Muscle of leg (tissue), 16 donors: ENCODE results near the gene AARSD1. TPM values are rescaled to one million over a fixed set of nuclear protein-coding genes. Genes with fewer than 3 reads are reported as not detected.
"Not testable (repeated sequence)": the region's sequence is repeated elsewhere in the genome, so short reads cannot be mapped to it uniquely, and the experiment has no call there.

Experiments
- DNase-seq: peaks from one replicate; pipeline ENCODE4 v3.0.0; 2013
- H3K27ac ChIP-seq: one replicate; pipeline ENCODE4 v1.5.1; 2013; ENCODE audit warnings: mild to moderate bottlenecking, low read length, control low read depth
- H3K27me3 ChIP-seq: one replicate; pipeline ENCODE4 v1.6.1; 2013; ENCODE audit warnings: low read length; ENCODE audit not compliant: control insufficient read depth, insufficient read depth
- H3K36me3 ChIP-seq: one replicate; pipeline ENCODE4 v1.6.1; 2013; ENCODE audit warnings: low read length; ENCODE audit not compliant: control insufficient read depth, insufficient read depth
- H3K4me1 ChIP-seq: one replicate; pipeline ENCODE4 v1.6.1; 2013; ENCODE audit warnings: low read length; ENCODE audit not compliant: control insufficient read depth, insufficient read depth
- H3K4me3 ChIP-seq: one replicate; pipeline ENCODE4 v1.5.1; 2013; ENCODE audit warnings: low read length, control low read depth
- H3K9me3 ChIP-seq: replicated peaks from 2 replicates; pipeline ENCODE4 v1.6.1; 2013; ENCODE audit warnings: low read depth, low read length; ENCODE audit not compliant: control insufficient read depth
- WGBS: methylation state at CpG from one replicate; pipeline ENCODE4 v1.1.5; 2013; ENCODE audit warnings: missing lambda C conversion rate; ENCODE audit not compliant: insufficient coverage; 5-methylcytosine and 5-hydroxymethylcytosine counted together
- long read RNA-seq, 11 donors: transcript quantifications; one replicate each; lab custom pipeline, GENCODE V29; 2026
- polyA plus RNA-seq, 8 donors: library from polyadenylated mRNA; unstranded; fragments of 120-200 nt; gene quantifications; one replicate each; pipeline versions ENCODE4 v1.2.1 to v1.2.3, GENCODE V29; 2013; ENCODE audit warnings: inconsistent platforms in 1 of 8, low replicate concordance in 1 of 8; ENCODE audit not compliant: insufficient read length in 8 of 8, insufficient read depth in 1 of 8
- total RNA-seq: library from RNA; stranded (reverse); fragments of 120-200 nt; gene quantifications from one replicate; pipeline ENCODE4 v1.2.4, GENCODE V29; 2013

The AARSD1 gene, protein sequence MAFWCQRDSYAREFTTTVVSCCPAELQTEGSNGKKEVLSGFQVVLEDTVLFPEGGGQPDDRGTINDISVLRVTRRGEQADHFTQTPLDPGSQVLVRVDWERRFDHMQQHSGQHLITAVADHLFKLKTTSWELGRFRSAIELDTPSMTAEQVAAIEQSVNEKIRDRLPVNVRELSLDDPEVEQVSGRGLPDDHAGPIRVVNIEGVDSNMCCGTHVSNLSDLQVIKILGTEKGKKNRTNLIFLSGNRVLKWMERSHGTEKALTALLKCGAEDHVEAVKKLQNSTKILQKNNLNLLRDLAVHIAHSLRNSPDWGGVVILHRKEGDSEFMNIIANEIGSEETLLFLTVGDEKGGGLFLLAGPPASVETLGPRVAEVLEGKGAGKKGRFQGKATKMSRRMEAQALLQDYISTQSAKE
- total RNA-seq (35.4 TPM), polyA plus RNA-seq (10 to 100 TPM; 46.5 to 67.1 (median 56.1) TPM)
- long read RNA-seq, donor 1, partial matches to known transcripts = 0 of 6 reads
- long read RNA-seq, donor 1, other reads (novel, unspliced or antisense) = 0 of 6 reads
- long read RNA-seq, donor 2 = 0 reads
- long read RNA-seq, donor 3, transcript AARSD1-202 (12 exons, 1,322 nt) = major isoform, 14 of 15 reads
- long read RNA-seq, donor 3, partial matches to known transcripts = 0 of 15 reads
- long read RNA-seq, donor 3, other reads (novel, unspliced or antisense) = 0 of 15 reads
- long read RNA-seq, donor 4, transcript AARSD1-202 (12 exons, 1,322 nt) = major isoform, 7 of 8 reads
- long read RNA-seq, donor 4, partial matches to known transcripts = 0 of 8 reads
- long read RNA-seq, donor 4, other reads (novel, unspliced or antisense) = 0 of 8 reads
- long read RNA-seq, donor 5, transcript AARSD1-202 (12 exons, 1,322 nt) = major isoform, 16 of 18 reads
- long read RNA-seq, donor 5, partial matches to known transcripts = 0 of 18 reads
- long read RNA-seq, donor 5, other reads (novel, unspliced or antisense) = 0 of 18 reads
- long read RNA-seq, donor 6, transcript AARSD1-202 (12 exons, 1,322 nt) = major isoform, 15 of 32 reads
- long read RNA-seq, donor 6, partial matches to known transcripts = 12 of 32 reads
- long read RNA-seq, donor 6, other reads (novel, unspliced or antisense) = 0 of 32 reads
- long read RNA-seq, donor 7, transcript AARSD1-202 (12 exons, 1,322 nt) = major isoform, 13 of 14 reads
- long read RNA-seq, donor 7, partial matches to known transcripts = 0 of 14 reads
- long read RNA-seq, donor 7, other reads (novel, unspliced or antisense) = 0 of 14 reads
- long read RNA-seq, donor 8, partial matches to known transcripts = 0 of 6 reads
- long read RNA-seq, donor 8, other reads (novel, unspliced or antisense) = 0 of 6 reads
- long read RNA-seq, donor 9, transcript AARSD1-202 (12 exons, 1,322 nt) = major isoform, 8 of 8 reads
- long read RNA-seq, donor 9, partial matches to known transcripts = 0 of 8 reads
- long read RNA-seq, donor 9, other reads (novel, unspliced or antisense) = 0 of 8 reads
- long read RNA-seq, donor 10, transcript AARSD1-202 (12 exons, 1,322 nt) = major isoform, 12 of 14 reads
- long read RNA-seq, donor 10, partial matches to known transcripts = 0 of 14 reads
- long read RNA-seq, donor 10, other reads (novel, unspliced or antisense) = 0 of 14 reads
- long read RNA-seq, donor 11, transcript AARSD1-202 (12 exons, 1,322 nt) = major isoform, 5 of 7 reads
- long read RNA-seq, donor 11, partial matches to known transcripts = 0 of 7 reads
- long read RNA-seq, donor 11, other reads (novel, unspliced or antisense) = 0 of 7 reads

DNA sequence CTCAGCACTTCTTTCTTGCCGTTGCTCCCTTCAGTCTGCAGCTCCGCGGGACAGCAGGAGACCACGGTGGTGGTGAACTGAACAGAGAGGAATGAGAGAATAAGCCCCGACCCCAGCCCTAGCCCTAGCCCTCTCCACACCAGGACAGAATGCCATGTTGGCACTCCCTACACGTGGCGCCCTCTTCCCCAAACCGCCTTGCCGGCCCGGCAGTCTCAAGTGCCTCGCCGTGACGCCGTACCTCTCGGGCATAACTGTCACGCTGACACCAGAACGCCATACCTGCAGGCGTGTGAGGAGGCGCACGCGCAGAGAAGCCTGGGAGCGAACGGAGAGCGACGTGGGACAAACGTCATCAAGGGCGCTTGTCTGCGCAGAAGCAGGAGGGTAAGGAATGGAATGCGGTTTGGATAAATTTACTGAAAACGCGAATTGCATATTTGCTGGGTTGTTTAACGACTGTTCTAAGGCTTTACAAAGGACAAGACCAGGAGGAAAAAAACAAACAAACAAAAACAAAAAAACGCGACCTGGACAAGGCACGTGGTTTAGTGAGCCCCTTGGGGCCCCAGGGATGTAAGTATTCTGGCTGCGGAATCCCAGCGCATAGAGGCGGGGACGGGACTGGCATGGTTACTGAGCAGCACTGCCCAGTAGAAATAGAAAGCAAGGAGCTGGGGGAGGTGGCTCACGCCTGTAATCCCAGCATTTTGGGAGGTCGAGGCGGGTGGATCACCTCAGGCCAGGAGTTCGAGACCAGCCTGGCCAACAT, at the start of gene AARSD1:
AARSD1 (minus strand) TSS at position 294 of the 772 bp plus-strand sequence; CDS start at position 280, 14 bp downstream.
- peak within 1 kb of the TSS; percentile 89 for H3K27ac ChIP-seq
- DNase-seq = peak; percentile 97
- 0% methylated on average over 27 of the region's 43 CpGs for WGBS
- peak within 1 kb of the TSS; percentile 77 for H3K4me3 ChIP-seq
- H3K9me3 ChIP-seq = no peaks in the 10 kb centered on the region
- no peaks in the 10 kb centered on the region for H3K27me3 ChIP-seq
- peaks cover 4% of the 10 kb centered on the region for H3K4me1 ChIP-seq
- peaks cover 25% of the 10 kb centered on the region for H3K36me3 ChIP-seq

DNA sequence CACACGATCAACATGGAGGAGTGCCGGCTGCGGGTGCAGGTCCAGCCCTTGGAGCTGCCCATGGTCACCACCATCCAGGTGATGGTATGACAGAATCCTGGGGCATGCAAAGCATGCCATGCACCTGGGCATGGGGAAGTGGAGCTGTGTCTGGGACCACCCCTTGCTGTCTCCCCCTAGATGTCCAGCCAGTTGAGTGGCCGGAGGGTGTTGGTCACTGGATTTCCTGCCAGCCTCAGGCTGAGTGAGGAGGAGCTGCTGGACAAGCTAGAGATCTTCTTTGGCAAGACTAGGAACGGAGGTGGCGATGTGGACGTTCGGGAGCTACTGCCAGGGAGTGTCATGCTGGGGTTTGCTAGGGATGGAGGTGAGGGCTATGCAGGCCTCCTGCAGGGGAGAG, 49.0 kb upstream of the AARSD1 start:
- peaks cover 22% of the 10 kb centered on the region for H3K4me1 ChIP-seq
- no peak overlapping the region for H3K4me3 ChIP-seq
- H3K27me3 ChIP-seq = no peaks in the 10 kb centered on the region
- peaks cover 58% of the 10 kb centered on the region for H3K36me3 ChIP-seq
- DNase-seq = no peak
- H3K9me3 ChIP-seq = no peaks in the 10 kb centered on the region
- H3K27ac ChIP-seq = no peak overlapping the region
- WGBS = 78% methylated on average over 8 of the region's 8 CpGs

DNA sequence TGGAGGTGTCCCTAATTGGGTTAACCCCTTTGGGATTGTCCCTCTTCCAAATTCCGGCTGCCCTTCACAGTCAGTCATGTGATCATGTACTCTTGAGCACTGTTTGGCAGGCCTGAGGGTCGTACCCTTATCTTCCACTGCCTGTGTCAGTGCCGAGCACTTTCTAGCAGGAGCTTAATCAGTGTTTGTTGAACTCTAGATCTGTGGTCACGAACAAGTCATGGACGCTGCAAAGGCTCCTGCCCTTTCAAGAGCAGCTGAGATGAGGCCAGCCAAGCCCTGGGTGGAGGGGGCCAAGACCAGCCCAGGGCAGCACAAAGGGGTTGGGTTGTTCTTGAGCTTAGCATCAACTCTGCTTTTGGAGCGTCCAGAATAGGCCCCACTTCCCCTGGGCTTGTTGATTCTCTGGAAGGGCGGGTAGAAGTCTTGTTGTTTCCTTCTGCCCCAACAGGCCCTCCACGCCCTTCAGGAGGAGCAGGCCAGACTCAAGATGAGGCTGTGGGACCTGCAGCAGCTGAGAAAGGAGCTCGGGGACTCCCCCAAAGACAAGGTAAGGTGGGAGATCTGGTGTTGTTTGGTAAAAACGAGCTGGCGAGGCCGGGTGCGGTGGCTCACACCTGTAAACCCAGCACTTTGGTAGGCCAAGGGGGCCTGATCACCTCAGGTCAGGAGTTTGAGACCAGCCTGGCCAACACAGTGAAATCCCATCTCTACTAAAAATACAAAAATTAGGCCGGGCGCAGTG, 47.6 kb upstream of the AARSD1 start:
- Histone ChIP-seq H3K27ac (no peak overlapping the region), H3K4me1 (peaks cover 24% of the 10 kb centered on the region), H3K4me3 (no peak overlapping the region), H3K36me3 (peaks cover 46% of the 10 kb centered on the region), H3K9me3 (no peaks in the 10 kb centered on the region), H3K27me3 (no peaks in the 10 kb centered on the region)
- 72% methylated on average over 11 of the region's 15 CpGs for WGBS
- no peak for DNase-seq

DNA sequence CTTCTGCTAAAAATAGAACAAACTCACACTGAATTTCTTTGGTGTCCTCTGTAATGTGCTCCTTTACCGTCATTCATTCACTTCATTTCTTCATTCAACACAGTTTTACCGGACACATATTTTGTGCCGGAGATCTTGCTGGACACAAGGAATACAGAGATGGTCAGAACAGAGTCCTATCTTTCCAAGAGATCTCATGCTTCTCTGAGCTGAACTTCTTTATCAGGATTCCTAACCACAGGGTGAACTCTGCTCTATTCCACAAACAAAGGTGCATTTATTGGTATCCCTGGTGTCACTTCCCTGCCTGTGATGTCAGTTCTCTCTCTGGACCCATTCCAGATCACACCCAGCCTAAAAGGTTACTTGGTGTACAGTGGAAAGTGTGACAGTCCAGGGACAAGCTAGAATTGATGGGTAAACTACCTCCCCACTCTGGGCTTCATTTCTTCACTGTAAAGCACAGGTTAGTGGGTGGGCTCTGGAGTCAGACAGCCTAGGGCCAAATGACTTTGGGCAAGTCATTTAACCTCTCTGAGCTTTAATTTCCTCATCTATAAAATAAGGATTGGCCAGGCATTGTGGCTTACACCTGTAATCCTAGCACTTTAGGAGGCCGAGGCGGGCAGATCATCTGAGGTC, 46.5 kb upstream of the AARSD1 start:
- peaks cover 36% of the 10 kb centered on the region for H3K36me3 ChIP-seq
- WGBS = 90% methylated on average over 2 of the region's 5 CpGs
- no peak overlapping the region for H3K4me3 ChIP-seq
- H3K4me1 ChIP-seq = peaks cover 22% of the 10 kb centered on the region
- DNase-seq = no peak
- H3K27me3 ChIP-seq = no peaks in the 10 kb centered on the region
- H3K27ac ChIP-seq = no peak overlapping the region
- H3K9me3 ChIP-seq = no peaks in the 10 kb centered on the region

DNA sequence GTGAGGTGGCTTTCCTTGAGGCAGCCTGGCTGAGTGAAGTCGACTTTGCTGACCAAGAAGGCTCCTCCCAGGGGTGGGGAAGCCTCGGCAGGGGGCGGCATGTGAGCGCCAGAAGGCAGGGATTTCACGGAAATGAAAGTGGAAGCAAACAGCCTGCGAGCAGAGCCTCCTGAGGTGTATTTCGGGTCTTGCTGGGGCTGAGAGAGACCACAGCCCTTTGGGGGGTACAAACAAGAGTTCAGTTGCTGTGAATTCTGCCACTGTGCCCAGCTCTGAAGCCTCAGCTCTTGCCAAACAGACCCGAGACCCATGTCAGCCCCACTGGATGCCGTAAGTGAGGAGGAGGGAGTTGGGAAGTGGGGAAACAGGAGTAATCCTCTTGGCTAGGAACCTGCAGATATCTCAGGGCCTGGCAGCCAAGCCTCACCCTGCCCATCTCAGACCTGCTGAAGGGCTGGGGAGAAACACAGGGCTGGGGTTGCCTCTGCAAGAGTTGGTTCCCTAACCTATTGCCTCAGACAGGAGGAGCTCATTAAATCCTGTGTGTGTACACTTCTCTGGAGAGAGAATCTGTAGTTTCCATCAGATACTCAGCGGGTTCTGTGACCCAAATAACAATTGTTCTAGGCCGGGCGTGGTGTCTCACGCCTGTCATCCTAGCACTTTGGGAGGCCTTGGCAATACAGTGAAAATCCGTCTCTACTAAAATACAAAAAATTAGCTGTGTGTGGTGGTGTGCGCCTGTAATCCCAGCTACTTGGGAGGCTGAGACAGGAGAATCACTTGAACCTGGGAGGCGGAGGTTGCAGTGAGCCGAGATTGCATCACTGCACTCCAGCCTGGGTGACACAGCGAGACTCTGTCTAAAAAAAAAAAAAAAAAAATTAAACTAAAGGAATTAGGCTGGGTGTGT, 42.6 kb upstream of the AARSD1 start, which contains the start of gene IFI35:
IFI35 (plus strand) TSS at position 146 of the 913 bp plus-strand sequence; CDS start at position 310, 164 bp downstream.
- no peaks in the 10 kb centered on the region for H3K27me3 ChIP-seq
- peak within 1 kb of the TSS; percentile 97 for H3K27ac ChIP-seq
- peak; percentile 92 for DNase-seq
- peaks cover 8% of the 10 kb centered on the region for H3K4me1 ChIP-seq
- peak within 1 kb of the TSS; percentile 83 for H3K4me3 ChIP-seq
- WGBS = 30% methylated on average over 14 of the region's 18 CpGs
- peaks cover 27% of the 10 kb centered on the region for H3K36me3 ChIP-seq
- no peaks in the 10 kb centered on the region for H3K9me3 ChIP-seq

DNA sequence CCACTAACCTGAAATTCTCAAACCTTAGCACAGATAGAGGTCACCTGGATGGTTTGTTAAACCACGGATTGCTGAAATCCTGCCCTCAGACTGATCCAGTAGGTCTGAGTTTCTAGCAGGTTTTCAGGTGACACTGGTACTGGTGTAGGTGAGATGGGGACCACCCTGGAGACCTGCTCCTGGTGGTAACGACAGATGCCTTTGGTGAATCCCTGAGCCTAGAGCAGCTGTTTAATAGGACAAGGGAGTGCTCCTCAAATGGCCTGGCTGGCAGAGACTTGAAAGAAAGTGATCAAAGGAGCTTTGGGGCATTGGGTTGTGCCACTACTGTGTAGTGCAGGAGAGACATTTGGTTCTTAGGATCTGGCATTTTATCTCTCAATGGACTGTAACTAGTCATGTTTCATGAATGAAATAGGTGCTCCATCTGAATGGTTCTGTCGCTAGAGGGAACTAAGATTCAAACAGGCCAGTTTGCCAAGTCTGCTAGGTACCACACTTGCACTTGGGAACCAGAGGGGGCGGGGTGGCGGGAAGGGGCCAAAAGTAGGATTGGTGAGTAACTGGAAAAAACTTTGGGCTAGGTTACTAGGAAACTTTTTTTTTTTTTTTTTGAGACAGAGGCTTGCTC, 39.4 kb upstream of the AARSD1 start:
- no peaks in the 10 kb centered on the region for H3K9me3 ChIP-seq
- H3K4me3 ChIP-seq = no peak overlapping the region
- no peak overlapping the region for H3K27ac ChIP-seq
- H3K4me1 ChIP-seq = peaks cover 17% of the 10 kb centered on the region
- no peak for DNase-seq
- H3K36me3 ChIP-seq = peaks cover 51% of the 10 kb centered on the region
- 90% methylated on average over 4 of the region's 5 CpGs for WGBS
- H3K27me3 ChIP-seq = no peaks in the 10 kb centered on the region

DNA sequence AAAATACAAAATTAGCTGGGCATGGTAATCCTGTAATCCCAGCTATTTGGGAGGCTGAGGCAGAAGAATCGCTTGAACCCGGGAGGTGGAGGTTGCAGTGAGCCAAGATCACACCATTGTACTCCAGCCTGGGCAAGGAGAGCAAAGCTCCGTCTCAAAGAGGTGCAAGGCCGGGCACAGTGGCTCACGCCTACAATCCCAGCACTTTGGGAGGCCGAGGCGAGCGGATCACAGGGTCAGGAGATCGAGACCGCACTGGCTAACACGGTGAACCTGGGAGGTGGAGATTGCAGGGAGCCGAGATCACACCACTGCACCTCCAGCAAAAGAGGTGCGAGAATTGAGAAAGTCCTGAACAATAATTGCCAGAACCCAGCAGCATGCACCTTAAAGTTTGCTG, 36.6 kb upstream of the AARSD1 start:
- not testable (repeated sequence) for DNase-seq, H3K9me3 ChIP-seq, H3K27me3 ChIP-seq, H3K27ac ChIP-seq, H3K4me3 ChIP-seq
- 93% methylated on average over 13 of the region's 13 CpGs for WGBS
- H3K4me1 ChIP-seq = peaks cover 16% of the 10 kb centered on the region
- peaks cover 51% of the 10 kb centered on the region for H3K36me3 ChIP-seq
